ENCODE data around the gene MCC.

MCC gene

DNA sequence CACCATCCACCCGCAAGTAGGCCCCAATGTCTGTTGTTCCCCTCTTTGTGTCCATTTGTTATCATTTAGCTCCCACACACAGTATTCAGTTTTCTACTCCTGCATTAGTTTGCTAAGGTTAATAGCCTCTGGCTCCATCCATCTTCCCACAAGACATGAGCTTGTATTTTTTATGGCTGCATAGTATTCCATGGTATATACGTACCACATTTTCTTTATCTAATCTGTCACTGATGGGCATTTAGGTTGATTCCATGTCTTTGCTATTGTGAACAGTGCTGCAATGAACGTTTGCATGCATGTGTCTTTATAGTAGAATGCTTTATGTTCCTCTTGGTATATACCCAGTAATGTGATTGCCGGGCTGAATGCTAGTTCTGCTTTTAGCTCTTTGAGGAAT lies 361.2 kb downstream of the MCC start:
- DNase-seq: no peak

DNA sequence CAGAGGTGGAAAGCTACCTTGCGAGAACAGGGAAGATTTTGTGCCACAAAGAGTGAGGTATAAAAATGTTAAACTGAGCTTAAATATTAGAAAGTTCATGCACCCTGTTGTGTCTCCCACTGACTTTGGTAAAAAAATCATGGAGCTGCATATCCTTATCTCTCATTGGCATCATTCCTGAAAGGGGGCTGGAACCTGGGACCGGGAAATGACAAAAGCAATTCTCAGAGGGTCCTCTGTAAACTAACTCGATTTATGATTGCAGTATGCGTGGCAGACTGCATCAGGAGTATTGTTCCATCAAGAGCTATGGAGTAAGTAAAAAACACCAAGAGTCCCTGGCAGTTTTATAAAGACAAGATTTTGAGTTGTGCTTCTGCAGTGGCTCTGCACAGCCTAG lies 362.9 kb downstream of the MCC start:
- DNase-seq: no peak

GRCh38 chr5:113124914-113125313 lies 363.3 kb downstream of the MCC start:
- DNase-seq: no peak

DNA sequence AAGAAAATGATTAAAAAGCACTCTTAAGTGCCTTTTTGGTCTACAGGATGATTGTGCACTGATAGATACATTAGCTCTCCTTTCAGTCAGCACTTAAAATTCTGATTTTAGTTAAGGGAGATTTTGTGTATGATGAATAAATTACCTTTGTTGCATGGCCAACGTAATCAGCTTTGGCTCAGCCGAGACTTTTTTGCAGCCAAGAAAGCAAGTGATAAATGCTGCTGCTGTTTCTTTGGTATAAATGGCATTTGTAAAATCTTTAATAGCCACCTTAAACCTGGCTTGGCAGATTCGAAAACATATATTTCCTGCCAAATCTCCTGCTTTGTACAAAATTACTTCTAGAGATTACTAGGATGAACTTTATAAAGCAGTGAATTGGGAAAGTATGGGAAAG lies 364.0 kb downstream of the MCC start:
- DNase-seq: no peak

DNA sequence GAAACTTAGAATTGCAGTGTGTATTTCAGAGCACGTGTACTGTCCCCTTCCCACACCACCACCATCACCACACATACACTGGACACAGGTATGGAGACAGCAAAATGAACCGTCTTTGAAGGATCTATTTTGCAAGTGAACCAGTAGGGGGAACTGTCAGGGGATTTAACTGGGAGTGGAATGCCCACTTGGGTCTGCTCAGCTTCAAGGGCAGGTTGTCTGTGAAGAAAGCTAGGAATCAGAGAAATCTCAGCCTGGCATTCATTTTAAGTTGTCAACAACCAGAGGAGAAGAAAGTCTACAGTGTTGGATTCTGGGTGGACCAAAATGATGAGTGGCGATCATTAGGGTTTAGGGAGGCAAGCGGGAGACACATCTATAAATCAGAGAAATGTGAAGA lies 364.6 kb downstream of the MCC start:
- no peak for DNase-seq

- no peak for DNase-seq
These were observed 366.2 kb downstream of the MCC start for GRCh38 chr5:113122053-113122452.

DNA sequence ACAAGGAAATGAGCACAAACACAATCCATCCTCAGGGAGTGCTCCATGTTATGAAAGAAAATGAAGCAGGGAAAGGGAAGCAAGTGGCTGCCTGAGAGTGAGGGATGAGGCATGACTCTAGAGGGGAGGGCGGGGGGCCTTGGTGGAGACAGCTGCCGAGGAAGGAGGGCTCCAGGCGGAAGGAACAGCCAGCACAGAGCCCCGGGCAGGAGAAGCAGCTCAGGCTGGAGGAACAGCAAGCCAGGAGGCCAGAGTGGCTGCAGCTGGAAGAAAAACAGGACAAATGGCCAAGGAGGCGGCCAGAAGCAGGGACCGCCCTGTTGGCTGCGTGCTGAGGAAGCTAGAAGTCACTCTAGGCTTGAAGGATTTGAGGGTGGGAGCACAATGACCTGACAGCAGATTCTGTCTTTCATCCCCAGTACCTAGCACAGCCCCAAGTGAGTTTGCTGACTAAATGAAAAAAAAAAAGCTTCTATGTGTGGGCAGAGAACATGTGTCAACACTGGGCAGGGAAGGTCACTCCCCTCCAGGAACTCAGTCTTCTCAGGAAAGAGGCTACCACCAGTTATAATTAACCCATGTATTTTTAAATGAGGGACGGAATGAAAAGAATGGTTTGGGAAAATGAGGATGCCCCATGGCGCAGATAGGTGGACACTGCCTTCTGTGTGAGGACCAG lies 368.9 kb downstream of the MCC start:
- no peak for DNase-seq

DNA sequence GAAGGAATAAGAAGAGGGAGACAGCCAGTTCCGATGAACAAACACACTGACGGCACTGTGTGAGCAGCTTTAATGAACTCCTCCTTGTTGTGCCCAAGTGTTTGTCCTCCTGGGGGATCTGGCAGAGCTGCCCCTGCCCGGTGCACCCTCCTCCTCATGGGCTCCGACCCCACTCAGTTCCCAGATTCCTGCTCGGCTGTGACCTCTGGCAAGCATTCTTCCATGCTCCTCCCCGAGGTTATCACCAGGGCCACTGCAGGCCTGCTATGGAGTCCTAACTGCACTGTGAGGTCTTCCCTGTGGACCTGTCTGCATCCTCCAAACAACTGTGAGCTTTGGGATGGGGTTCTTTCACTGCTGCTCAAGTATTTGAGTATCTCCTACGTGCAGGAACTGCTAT lies 369.5 kb downstream of the MCC start:
- DNase-seq: no peak

DNA sequence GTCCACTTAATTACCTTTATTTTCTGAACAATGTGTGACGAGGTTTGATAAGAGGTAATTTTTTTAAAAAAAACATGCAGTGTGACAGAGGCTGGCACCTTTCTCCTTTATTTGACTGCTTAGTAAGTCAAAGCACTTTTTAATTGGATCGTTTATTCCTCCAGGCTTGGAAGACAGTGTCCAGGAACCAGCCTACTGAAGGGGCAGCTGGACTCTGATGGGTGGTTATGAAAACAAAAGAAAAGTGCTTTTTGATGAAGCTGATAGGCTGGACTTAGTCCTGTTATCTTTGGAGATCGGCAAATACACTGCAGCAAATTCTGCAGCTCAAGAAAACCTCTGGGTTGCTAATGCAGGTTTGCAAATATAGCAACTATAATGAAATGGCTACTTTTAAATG lies 370.0 kb downstream of the MCC start:
- no peak for DNase-seq

GRCh38 chr5:113117543-113118115 lies 370.6 kb downstream of the MCC start:
- DNase-seq: no peak

DNA sequence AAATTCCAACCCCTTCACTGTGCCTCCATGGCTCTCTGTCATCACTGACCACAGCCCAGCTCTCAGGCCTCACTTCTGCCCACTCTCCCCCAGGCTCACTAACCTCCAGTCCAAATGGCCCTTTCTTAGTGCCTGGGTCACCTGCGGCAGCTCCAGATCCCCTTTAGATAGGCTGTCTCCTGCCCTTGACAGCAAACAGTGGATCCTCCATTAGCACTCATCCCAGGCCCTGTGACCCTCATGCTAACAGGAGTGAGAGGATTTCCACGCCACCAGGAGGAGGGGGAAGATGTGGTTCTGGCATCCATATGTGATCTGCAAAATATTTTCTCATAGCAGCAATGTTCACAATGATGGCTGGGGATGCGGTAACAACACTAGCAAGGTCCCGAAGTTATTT lies 372.3 kb downstream of the MCC start:
- DNase-seq: no peak

GRCh38 chr5:113115061-113115460 lies 373.2 kb downstream of the MCC start:
- no peak for DNase-seq

GRCh38 chr5:113114559-113114958 lies 373.7 kb downstream of the MCC start:
- DNase-seq: no peak

- DNase-seq: no peak
These were observed 375.8 kb downstream of the MCC start for GRCh38 chr5:113112435-113112834.

- DNase-seq: no peak
These were observed 378.1 kb downstream of the MCC start for GRCh38 chr5:113110117-113110516.

DNA sequence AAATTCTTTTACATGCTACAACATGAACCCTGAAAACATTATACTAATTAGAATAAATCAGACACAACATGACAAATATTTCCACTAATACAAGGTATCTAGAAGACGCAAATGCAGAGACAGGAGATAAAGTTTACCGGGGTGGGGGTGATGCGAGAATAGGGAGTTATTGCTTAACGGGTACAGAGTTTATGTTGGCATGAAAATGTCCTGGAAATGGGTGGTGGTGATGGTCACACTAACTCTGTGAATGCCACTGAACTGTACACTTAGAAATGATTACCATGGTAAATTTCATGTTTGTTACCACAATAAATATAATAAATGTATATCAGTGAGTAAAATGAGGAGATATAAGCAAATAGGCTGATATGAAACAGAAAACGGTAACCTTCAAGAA lies 378.9 kb downstream of the MCC start:
- no peak for DNase-seq

DNA sequence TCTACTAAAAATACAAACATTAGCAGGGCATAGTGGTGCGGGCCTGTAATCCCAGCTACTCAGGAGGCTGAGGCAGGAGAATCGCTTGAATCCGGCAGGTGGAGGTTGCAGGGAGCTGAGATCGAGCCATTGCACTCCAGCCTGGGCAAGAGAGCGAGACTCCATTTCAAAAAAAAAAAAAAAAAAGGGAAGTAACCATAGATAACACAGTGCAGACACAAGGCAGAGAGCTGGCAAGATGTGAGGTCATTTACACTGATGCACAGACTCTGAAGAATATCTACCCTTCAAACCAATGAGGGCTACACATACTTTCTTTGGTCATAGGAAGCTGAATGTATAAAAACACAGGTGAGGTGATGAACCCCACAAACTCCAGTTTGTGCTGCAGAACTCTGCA lies 379.8 kb downstream of the MCC start:
- no peak for DNase-seq

DNA sequence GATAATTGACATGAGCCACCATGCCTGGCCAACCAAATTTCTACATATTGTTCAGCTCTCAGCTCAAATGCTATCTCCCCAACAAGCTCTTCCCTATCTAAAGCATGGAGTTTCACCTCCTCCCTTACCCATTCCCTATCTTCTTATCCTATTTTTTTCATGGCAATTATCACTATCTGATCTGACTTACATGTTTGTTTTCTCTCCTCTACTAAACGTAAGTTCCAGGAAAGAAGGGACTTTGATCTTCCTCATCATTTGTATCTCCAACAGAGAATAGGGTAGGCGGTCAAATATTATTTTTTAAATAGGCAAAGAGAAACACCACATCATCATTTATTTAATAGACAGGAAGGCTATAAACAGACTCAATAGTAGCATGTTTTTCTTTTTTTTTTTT lies 381.4 kb downstream of the MCC start:
- DNase-seq: no peak

GRCh38 chr5:113105693-113106280 lies 382.5 kb downstream of the MCC start:
- no peak for DNase-seq

DNA sequence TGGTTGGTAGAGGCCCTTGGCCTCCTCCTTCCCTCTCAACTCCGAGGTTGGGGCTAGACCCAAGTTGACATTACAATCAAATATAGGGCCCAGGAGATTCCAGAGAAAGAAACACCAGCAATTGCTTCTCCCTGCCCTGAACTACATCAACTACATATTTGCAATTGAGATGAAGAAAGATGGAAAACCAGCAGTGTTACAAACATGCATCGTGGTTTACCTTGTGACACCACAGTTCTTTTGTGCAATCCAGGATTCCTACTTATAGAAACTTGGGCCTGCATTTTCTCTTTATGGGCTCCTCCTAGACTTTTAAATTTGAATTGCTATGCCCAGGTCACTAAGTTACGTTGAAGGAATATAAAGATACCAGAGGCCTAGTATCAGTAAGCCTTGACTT lies 384.9 kb downstream of the MCC start:
- DNase-seq: no peak

GRCh38 chr5:113102121-113102531 lies 386.1 kb downstream of the MCC start:
- no peak for DNase-seq

DNA sequence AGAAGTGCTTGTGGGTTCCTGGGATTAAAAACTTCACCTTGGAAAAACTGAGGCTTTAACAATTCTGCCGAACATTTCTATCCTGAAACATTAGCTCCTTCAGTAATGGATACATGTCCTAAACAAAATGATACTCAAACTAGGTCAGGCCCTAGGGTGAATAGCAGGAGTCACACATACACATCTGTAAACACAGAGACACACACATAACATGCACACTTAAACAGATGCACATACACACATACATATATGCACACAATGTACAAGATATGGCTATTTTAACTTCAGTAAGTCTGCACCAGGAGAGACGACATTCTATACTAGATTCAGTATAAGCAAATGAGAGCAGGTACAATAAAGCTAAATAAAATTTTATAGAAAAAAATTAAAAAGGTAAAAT lies 387.3 kb downstream of the MCC start:
- no peak for DNase-seq

DNA sequence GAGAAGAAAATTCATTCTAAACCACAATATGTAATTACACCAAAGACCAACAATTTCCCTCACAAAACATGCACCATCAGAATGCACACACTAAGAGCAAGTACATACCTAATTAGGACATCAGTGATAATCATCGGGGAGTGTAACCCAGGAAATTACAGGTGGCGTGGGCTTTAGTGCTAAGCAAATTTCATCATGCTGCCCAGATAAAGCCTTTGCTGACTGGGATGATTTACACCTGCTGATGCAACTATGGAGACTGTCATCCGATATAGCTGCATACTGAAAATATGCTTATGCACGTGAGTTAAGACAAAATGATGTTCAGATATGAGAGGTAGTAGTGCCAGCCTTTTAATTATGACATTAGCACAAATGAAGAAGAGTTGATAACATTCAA lies 388.4 kb downstream of the MCC start:
- DNase-seq: no peak

GRCh38 chr5:113098378-113098777 lies 389.9 kb downstream of the MCC start:
- DNase-seq: no peak

DNA sequence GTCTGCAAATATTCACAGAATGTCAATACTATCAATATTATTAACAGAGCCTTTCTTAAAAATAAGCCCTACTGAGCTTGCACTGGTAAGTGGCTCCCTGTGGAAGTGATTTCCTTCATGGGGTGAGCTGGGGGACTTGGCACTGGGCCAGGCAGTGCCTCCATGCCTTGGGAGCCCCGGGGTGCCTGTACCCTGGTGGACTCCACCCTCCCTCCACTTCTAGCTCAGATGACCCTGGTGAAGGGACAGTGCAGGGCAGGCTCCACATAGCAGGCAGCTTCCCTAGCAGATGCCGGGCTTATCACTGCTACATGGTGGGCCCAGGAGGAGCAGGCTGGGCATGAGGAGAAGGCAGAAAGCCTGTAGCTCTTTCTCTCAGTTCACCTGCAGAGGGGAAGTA lies 392.4 kb downstream of the MCC start:
- DNase-seq: no peak

Measured in CD4-positive, alpha-beta T cell treated with Interleukin-17A for 1 hour (primary cell).